HUES6 (cell line): ENCODE data around the gene TRPC4AP.

Source experiments
- H3K27ac ChIP-seq: 2 replicates; pipeline ENCODE4 v1.7.0; 2013; ENCODE audit warnings: low read depth, mild to moderate bottlenecking, low read length, inconsistent platforms
- H3K27me3 ChIP-seq: 2 replicates; pipeline ENCODE4 v1.6.1; 2013; ENCODE audit warnings: low read length; ENCODE audit not compliant: control insufficient read depth, insufficient read depth
- H3K36me3 ChIP-seq: 2 replicates; pipeline ENCODE4 v1.6.1; 2013; ENCODE audit warnings: low read length; ENCODE audit not compliant: control insufficient read depth, insufficient read depth
- H3K4me1 ChIP-seq: 2 replicates; pipeline ENCODE4 v1.6.1; 2013; ENCODE audit warnings: low read length; ENCODE audit not compliant: control insufficient read depth, insufficient read depth
- H3K4me3 ChIP-seq: 2 replicates; pipeline ENCODE4 v1.5.1; 2013; ENCODE audit warnings: low read depth, low read length
- H3K9ac ChIP-seq: one replicate; pipeline ENCODE4 v1.6.1; 2013; ENCODE audit warnings: mild to moderate bottlenecking, low read length
- H3K9me3 ChIP-seq: 2 replicates; pipeline ENCODE4 v1.6.1; 2013; ENCODE audit warnings: low read depth, low read length; ENCODE audit not compliant: control insufficient read depth, insufficient read depth

Gene TRPC4AP

GRCh38 chr20:35004749-35005462 lies 87.7 kb downstream of the TRPC4AP start:
- Histone ChIP-seq H3K9me3 (no peaks in the 10 kb centered on the region), H3K4me1 (no peaks in the 10 kb centered on the region), H3K27me3 (no peaks in the 10 kb centered on the region), H3K4me3 (no peak overlapping the region), H3K36me3 (peaks cover 100% of the 10 kb centered on the region), H3K9ac (no peak overlapping the region), H3K27ac (no peak overlapping the region)

GRCh38 chr20:35004051-35004725 lies 88.4 kb downstream of the TRPC4AP start:
- Histone ChIP-seq H3K36me3 (peaks cover 99% of the 10 kb centered on the region), H3K27ac (no peak overlapping the region), H3K27me3 (no peaks in the 10 kb centered on the region), H3K4me3 (no peak overlapping the region), H3K4me1 (no peaks in the 10 kb centered on the region), H3K9ac (no peak overlapping the region), H3K9me3 (no peaks in the 10 kb centered on the region)

- Histone ChIP-seq H3K36me3 (peaks cover 99% of the 10 kb centered on the region), H3K4me1 (no peaks in the 10 kb centered on the region)
Observed at GRCh38 chr20:35003211-35004031, 89.2 kb downstream of the TRPC4AP start.

DNA sequence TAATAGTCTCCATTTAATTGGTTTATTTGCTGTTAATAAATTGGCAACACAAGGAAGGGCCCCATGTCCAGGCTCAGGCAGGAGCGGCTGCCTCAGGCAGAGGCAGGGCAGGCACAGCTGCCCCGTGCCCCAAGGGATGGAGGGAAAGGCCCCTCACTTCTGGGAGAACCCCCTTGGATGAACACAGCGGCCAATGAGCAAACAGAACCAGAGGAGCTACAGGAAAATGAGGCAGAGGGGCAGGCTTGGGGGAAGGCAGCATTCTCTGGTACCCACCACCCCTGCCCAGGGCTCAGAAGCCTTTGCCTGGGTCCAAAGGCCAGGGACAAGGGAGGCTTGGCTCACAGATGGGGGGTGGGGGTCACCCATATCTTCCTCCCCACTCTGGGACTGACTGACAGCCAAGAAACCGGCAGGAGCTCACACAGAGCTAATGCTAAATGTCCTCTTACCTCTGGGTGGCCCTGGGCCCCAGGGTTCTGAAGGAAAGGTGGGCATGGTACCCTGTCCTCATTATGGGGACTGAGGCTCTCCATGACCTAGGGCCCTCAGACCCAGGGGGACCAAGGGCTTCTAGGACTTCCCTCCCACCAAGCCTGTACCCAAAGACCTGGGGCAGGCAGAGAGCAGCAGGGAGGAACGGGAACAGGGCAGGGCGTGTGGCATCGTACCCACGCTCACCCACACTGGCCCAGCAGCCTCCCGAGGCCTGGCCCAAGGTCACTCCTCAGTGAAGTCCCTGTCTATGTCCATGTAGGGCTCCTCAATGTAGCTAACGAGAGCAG lies 90.0 kb downstream of the TRPC4AP start:
- Histone ChIP-seq H3K4me1 (no peaks in the 10 kb centered on the region), H3K9ac (no peak overlapping the region), H3K27me3 (no peaks in the 10 kb centered on the region), H3K4me3 (no peak overlapping the region), H3K36me3 (peaks cover 99% of the 10 kb centered on the region), H3K27ac (no peak overlapping the region), H3K9me3 (no peaks in the 10 kb centered on the region)

More at GRCh38 chr20:35003211-35004031, 89.2 kb downstream of the TRPC4AP start:
- Histone ChIP-seq H3K9ac (no peak overlapping the region), H3K27me3 (no peaks in the 10 kb centered on the region), H3K4me3 (no peak overlapping the region), H3K27ac (no peak overlapping the region), H3K9me3 (no peaks in the 10 kb centered on the region)

GRCh38 chr20:35001596-35002362 lies 90.8 kb downstream of the TRPC4AP start:
- Histone ChIP-seq H3K9me3 (no peaks in the 10 kb centered on the region), H3K4me1 (no peaks in the 10 kb centered on the region), H3K36me3 (peaks cover 93% of the 10 kb centered on the region), H3K9ac (no peak overlapping the region), H3K4me3 (no peak overlapping the region), H3K27me3 (no peaks in the 10 kb centered on the region), H3K27ac (no peak overlapping the region)

DNA sequence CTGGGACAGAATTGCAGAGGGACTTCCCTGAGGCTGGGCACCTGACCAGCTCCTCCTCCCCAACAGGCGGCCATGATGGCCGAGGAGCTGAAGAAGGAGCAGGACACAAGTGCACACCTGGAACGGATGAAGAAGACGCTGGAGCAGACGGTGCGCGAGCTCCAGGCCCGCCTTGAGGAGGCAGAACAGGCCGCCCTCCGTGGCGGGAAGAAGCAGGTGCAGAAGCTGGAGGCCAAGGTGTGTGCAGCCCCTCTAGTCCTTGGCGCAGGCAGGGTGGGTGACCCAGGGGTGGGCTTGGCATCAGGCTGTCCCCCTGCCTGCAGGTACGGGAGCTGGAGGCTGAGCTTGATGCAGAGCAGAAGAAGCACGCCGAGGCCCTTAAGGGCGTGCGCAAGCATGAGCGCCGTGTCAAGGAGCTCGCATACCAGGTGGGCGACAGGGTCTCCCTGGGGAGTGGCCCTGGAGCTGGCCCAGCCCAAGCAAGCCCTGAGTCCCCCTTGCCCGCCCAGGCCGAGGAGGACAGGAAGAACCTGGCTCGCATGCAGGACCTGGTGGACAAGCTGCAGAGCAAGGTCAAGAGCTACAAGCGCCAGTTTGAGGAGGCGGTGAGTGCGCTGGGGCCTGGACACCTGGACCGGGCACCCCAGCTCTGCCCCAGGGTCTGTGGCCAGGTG lies 91.5 kb downstream of the TRPC4AP start:
- Histone ChIP-seq H3K9ac (no peak overlapping the region), H3K27ac (no peak overlapping the region), H3K27me3 (no peaks in the 10 kb centered on the region), H3K4me3 (no peak overlapping the region), H3K4me1 (no peaks in the 10 kb centered on the region), H3K9me3 (no peaks in the 10 kb centered on the region), H3K36me3 (peaks cover 92% of the 10 kb centered on the region)

DNA sequence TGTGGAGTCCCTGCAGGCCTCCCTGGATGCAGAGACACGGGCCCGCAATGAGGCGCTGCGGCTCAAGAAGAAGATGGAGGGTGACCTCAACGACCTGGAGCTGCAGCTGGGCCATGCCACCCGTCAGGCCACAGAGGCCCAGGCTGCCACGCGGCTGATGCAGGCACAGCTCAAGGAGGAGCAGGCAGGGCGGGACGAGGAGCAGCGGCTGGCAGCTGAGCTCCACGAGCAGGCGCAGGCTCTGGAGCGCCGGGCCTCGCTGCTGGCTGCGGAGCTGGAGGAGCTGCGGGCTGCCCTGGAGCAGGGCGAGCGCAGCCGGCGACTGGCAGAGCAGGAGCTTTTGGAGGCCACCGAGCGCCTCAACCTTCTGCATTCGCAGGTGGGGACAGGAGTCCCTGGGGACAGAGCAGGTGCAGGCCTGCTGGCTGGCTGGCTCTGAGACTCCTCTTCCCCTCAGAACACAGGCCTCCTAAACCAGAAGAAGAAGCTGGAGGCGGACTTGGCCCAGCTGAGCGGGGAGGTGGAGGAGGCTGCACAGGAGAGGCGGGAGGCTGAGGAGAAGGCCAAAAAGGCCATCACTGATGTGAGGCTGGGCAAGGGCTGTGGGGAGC lies 92.2 kb downstream of the TRPC4AP start:
- Histone ChIP-seq H3K4me1 (no peaks in the 10 kb centered on the region), H3K36me3 (peaks cover 92% of the 10 kb centered on the region), H3K27me3 (no peaks in the 10 kb centered on the region), H3K9me3 (no peaks in the 10 kb centered on the region), H3K4me3 (no peak overlapping the region), H3K9ac (no peak overlapping the region), H3K27ac (no peak overlapping the region)

- no peak overlapping the region for H3K4me3 ChIP-seq
- H3K9ac ChIP-seq = no peak overlapping the region
- H3K4me1 ChIP-seq = no peaks in the 10 kb centered on the region
- peaks cover 91% of the 10 kb centered on the region for H3K36me3 ChIP-seq
- H3K27me3 ChIP-seq = no peaks in the 10 kb centered on the region
- H3K9me3 ChIP-seq = no peaks in the 10 kb centered on the region
- H3K27ac ChIP-seq = no peak overlapping the region
Observed at GRCh38 chr20:34999782-35000181, 92.8 kb downstream of the TRPC4AP start.

GRCh38 chr20:34999021-34999451 lies 93.6 kb downstream of the TRPC4AP start:
- no peaks in the 10 kb centered on the region for H3K9me3 ChIP-seq
- no peaks in the 10 kb centered on the region for H3K27me3 ChIP-seq
- no peak overlapping the region for H3K4me3 ChIP-seq
- H3K36me3 ChIP-seq = peaks cover 86% of the 10 kb centered on the region
- no peak overlapping the region for H3K27ac ChIP-seq
- H3K4me1 ChIP-seq = no peaks in the 10 kb centered on the region
- no peak overlapping the region for H3K9ac ChIP-seq
